HL-60 (cell line): ENCODE results near the gene VSTM2L.
A peak's percentile ranks its signal among the peaks of the same experiment; 100 is the strongest.
"Not testable (repeated sequence)": the region's sequence is repeated elsewhere in the genome, so short reads cannot be mapped to it uniquely, and the experiment has no call there.

Source experiments
- DNase-seq, 2 experiments: peaks; one replicate each; pipeline ENCODE4 v3.0.0-alpha.2; 2010 to 2020; ENCODE audit warnings: low read depth in 1 of 2, low spot score in 1 of 2
- H3K27ac ChIP-seq: fragments of 250-450 bp; sonication (Bioruptor Pico); replicated peaks from 2 replicates; pipeline ENCODE4 v1.5.1; 2020; ENCODE audit warnings: mild to moderate bottlenecking, moderate library complexity
- H3K27me3 ChIP-seq: fragments of 250-450 bp; sonication (Bioruptor Pico); 2 replicates; pipeline ENCODE4 v1.5.1; 2021; ENCODE audit warnings: mild to moderate bottlenecking, moderate library complexity; ENCODE audit not compliant: insufficient read depth, poor library complexity, severe bottlenecking
- H3K4me3 ChIP-seq: replicated peaks from 2 replicates; pipeline ENCODE4 v1.5.1; 2011; ENCODE audit warnings: mild to moderate bottlenecking, control low read depth, low read length; ENCODE audit not compliant: insufficient read depth
- CTCF ChIP-seq: IDR thresholded peaks from one replicate; pipeline ENCODE4 v1.5.1; 2011; ENCODE audit warnings: low read length, control low read depth, inconsistent platforms; ENCODE audit not compliant: insufficient read depth
- GABPA ChIP-seq: IDR thresholded peaks from 2 replicates; pipeline ENCODE4 v1.6.1; 2012; ENCODE audit warnings: low read depth
- POLR2AphosphoS5 ChIP-seq: IDR thresholded peaks from 2 replicates; pipeline ENCODE4 v1.6.1; 2012; ENCODE audit warnings: low read depth
- REST ChIP-seq: IDR thresholded peaks from 2 replicates; pipeline ENCODE4 v1.6.1; 2012; ENCODE audit warnings: low read depth; ENCODE audit not compliant: insufficient replicate concordance
- SPI1 ChIP-seq: IDR thresholded peaks from 2 replicates; pipeline ENCODE4 v1.6.1; 2012; ENCODE audit warnings: low read depth, mild to moderate bottlenecking, borderline replicate concordance
- long read RNA-seq: library from polyadenylated mRNA; unstranded; transcript quantifications from one replicate; pipeline ENCODE4 v2.0.0, GENCODE V29; 2020

VSTM2L gene
- long read RNA-seq = 0 reads

- no peak for TF ChIP-seq REST
- no peak for TF ChIP-seq POLR2AphosphoS5
- TF ChIP-seq SPI1 = no peak
- no peak for TF ChIP-seq CTCF
- no peak for TF ChIP-seq GABPA
- DNase-seq = peak in 1 of 2 experiments; percentile 11
- Histone ChIP-seq H3K27me3 (peaks cover 22% of the 10 kb centered on the region), H3K4me3 (no peak within 1 kb of the TSS), H3K27ac (no peak within 1 kb of the TSS)
Measured at GRCh38 chr20:37902504-37903313, at the start of gene VSTM2L. TSS of gene VSTM2L (plus strand) at chr20:37903127. CDS start at chr20:37903351, 224 bp downstream.

- DNase-seq = no peak
- H3K27ac ChIP-seq = no peak overlapping the region
- no peak overlapping the region for H3K4me3 ChIP-seq
- no peaks in the 10 kb centered on the region for H3K27me3 ChIP-seq
- TF ChIP-seq CTCF (no peak), SPI1 (no peak), GABPA (no peak), POLR2AphosphoS5 (no peak), REST (no peak)
Measured at GRCh38 chr20:37853823-37854375, 49.0 kb upstream of the VSTM2L start.

- not testable (repeated sequence) for H3K27me3 ChIP-seq, DNase-seq, H3K4me3 ChIP-seq, H3K27ac ChIP-seq
Measured at GRCh38 chr20:37856034-37856433, 46.9 kb upstream of the VSTM2L start.

GRCh38 chr20:37856932-37857660, 45.8 kb upstream of the VSTM2L start:
- H3K27ac ChIP-seq = no peak overlapping the region
- no peaks in the 10 kb centered on the region for H3K27me3 ChIP-seq
- DNase-seq = no peak
- no peak overlapping the region for H3K4me3 ChIP-seq
- TF ChIP-seq GABPA = no peak
- no peak for TF ChIP-seq POLR2AphosphoS5
- no peak for TF ChIP-seq SPI1
- TF ChIP-seq CTCF = no peak
- no peak for TF ChIP-seq REST
